Stimulated activated naive CD8-positive, alpha-beta T cell treated with anti-CD3 and anti-CD28 coated beads, Interleukin-15, Interleukin-2, amounts not matched to agents 100 ng/mL and 50 ng/mL, for 24 hours (primary cell): Measurements from ENCODE around the gene SEMA7A.

ENCODE experiments used
- H3K27ac Mint-ChIP-seq: one replicate; pipeline ENCODE4 v1.8.0; 2021; ENCODE audit warnings: mild to moderate bottlenecking, mixed read lengths
- H3K27me3 Mint-ChIP-seq: one replicate; pipeline ENCODE4 v1.8.0; 2021; ENCODE audit warnings: mixed read lengths
- H3K36me3 Mint-ChIP-seq: one replicate; pipeline ENCODE4 v1.8.0; 2021; ENCODE audit warnings: low read depth, mixed read lengths
- H3K4me1 Mint-ChIP-seq: one replicate; pipeline ENCODE4 v1.8.0; 2021; ENCODE audit warnings: low read depth, mixed read lengths
- H3K4me3 Mint-ChIP-seq: one replicate; pipeline ENCODE4 v1.8.0; 2021; ENCODE audit warnings: mild to moderate bottlenecking, mixed read lengths
- H3K9me3 Mint-ChIP-seq: one replicate; pipeline ENCODE4 v1.8.0; 2021; ENCODE audit warnings: mixed read lengths

Gene SEMA7A

DNA sequence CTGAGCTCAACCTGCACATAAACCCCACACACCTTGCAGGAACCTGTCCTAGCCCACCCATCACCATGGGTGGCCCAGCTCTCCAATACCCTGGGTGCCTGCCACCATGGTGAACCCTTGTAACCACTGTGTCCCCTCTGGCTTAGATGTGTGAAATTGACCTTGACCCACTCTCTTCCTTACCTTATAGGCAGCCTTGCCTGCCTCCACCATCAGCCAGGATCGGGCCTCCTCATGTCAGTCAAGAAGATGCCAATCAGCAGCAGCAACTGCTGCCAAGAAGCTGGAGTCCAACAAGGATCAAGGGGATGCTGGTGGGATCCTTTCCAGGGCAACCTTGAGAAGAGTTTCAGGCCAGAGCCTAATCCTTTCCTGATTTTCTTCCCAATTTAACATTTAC is 57.5 kb downstream of the SEMA7A start:
- Mint-ChIP-seq H3K27ac (peak overlapping the region; percentile 40), H3K9me3 (no peaks in the 10 kb centered on the region), H3K36me3 (no peaks in the 10 kb centered on the region), H3K4me1 (peaks cover 76% of the 10 kb centered on the region), H3K4me3 (no peak overlapping the region), H3K27me3 (peaks cover 6% of the 10 kb centered on the region)

- Mint-ChIP-seq H3K36me3 (no peaks in the 10 kb centered on the region), H3K4me3 (peak overlapping the region; percentile 81), H3K9me3 (no peaks in the 10 kb centered on the region), H3K4me1 (peaks cover 67% of the 10 kb centered on the region), H3K27ac (peak overlapping the region; percentile 36), H3K27me3 (peaks cover 14% of the 10 kb centered on the region)
Measured at GRCh38 chr15:74375303-74375693, 58.5 kb downstream of the SEMA7A start.

- Mint-ChIP-seq H3K4me1 (peaks cover 62% of the 10 kb centered on the region), H3K27ac (peak overlapping the region; percentile 36), H3K4me3 (peak overlapping the region; percentile 81)
Measured at GRCh38 chr15:74374648-74375302, 59.0 kb downstream of the SEMA7A start.

DNA sequence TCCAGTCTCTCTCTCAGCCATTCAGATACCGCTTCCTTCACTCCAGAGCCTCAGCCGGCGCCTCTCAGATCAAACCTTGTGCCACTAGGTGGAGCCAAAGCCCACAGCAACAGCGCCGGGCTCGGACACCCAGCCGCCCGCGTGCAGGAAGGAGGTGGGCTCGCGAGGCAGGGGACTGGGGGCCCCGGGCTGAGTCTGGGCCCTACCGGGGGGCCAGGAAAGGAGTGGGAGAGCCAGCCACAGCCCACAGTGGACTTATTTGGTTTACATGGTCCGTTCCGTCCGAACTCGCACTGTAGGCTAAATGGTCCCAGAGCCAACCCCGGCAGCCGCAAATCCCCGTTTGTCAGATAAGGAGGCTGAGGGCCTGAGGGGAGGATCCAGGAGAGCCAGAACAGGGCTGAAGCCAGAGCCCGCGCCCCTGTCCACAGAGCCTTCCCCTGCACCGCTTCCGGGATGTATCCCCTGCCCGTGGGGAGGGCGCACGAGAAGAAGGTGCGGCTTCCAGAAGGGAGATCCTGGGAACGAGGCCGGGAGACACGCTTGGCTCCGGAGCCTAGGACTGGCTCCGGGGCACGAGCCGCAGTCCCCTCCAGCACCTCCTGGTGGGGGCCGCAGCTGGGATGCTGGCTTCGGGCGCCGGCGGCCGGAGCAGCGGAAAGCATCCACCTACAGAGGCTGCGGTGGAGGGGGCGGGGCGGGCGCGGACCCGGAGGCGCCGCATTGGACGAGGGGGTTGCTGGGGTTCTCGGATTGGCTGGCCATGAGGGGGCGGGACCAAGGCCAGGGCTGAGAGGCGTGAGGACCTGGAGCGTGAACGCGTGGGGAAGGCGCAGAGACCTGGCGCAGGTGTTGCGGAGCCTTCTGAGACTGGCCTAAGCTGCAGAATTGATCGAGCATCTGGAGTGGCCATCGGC is 59.8 kb downstream of the SEMA7A start:
- Mint-ChIP-seq H3K27me3 (peaks cover 20% of the 10 kb centered on the region), H3K36me3 (no peaks in the 10 kb centered on the region), H3K4me1 (peaks cover 55% of the 10 kb centered on the region), H3K4me3 (peak overlapping the region; percentile 81), H3K9me3 (no peaks in the 10 kb centered on the region), H3K27ac (peak overlapping the region; percentile 79)

More at GRCh38 chr15:74374648-74375302, 59.0 kb downstream of the SEMA7A start:
- no peaks in the 10 kb centered on the region for H3K9me3 Mint-ChIP-seq
- H3K36me3 Mint-ChIP-seq: no peaks in the 10 kb centered on the region
- H3K27me3 Mint-ChIP-seq: peaks cover 17% of the 10 kb centered on the region

DNA sequence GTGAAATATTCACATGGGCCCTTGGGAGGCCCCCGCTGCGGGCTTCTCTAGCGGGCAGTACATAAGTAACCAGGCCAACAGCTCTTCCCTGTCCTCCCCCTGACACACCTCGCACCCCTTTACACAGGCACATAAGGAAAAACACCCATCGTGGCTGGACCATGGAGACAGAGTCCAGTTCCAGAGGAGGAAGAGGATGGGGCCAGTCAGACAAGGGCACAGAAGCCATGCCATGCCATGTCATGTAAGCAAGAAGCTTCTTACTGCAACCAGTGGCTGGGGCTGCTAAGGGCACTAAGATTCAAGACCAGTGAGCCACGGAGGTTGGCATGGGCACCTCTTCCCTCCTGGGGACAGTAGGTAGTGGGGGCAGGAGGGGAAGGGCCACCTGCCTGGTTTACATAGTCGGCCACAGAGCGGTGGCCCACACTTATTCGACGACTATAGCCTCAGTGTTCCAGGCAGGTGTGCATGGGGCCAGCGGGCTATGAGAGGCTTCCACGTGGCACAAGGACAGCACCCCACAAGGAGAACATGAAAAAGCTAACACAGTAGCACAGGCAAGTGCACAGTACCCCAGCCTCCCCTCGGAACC is 60.6 kb downstream of the SEMA7A start:
- Mint-ChIP-seq H3K4me3 (peak overlapping the region; percentile 81), H3K27ac (peak overlapping the region; percentile 79), H3K27me3 (peaks cover 26% of the 10 kb centered on the region), H3K4me1 (peaks cover 46% of the 10 kb centered on the region), H3K36me3 (no peaks in the 10 kb centered on the region), H3K9me3 (no peaks in the 10 kb centered on the region)

DNA sequence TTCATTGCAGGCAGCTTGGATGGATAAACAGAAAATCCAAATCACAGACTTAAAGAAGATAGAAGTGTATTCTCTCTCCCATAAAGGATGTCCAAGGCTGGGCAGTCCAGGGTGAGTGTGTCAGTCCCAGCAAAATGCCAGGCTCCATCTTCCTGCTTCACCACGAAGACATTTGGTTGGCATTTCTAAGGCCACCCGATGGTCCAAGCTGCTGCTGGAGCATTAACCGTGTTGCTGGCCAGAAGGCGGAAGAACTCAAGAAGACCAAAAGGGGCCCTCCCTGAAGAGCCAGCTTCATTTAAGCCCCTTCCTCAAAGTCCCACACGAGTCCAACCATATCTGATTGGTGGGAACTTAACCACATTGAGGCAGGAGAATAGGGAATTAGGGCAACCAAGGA is 63.3 kb downstream of the SEMA7A start:
- Mint-ChIP-seq H3K4me1 (peaks cover 24% of the 10 kb centered on the region), H3K4me3 (no peak overlapping the region), H3K27ac (no peak overlapping the region), H3K36me3 (no peaks in the 10 kb centered on the region), H3K9me3 (no peaks in the 10 kb centered on the region), H3K27me3 (peaks cover 39% of the 10 kb centered on the region)

DNA sequence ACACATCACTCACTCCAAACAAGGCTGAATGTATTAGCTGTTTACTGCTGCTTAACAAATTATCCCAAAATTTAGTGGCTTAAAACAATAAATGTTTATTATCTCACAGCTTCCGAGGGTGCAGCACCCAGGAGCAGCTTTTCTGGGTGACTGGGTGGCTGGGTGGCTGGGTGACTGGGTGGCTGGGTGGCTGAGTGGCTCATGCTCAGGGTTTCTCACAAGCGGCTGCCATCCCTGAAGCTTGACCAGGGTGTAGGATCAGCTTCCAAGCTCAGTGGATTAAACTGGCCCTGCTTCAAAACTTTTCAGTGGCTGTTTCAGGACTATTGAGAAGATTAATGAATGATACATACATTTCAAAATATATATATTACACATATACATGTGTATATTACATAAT is 64.0 kb downstream of the SEMA7A start:
- Mint-ChIP-seq H3K4me1 (peaks cover 20% of the 10 kb centered on the region), H3K27me3 (peaks cover 45% of the 10 kb centered on the region), H3K27ac (no peak overlapping the region), H3K36me3 (no peaks in the 10 kb centered on the region), H3K4me3 (no peak overlapping the region), H3K9me3 (no peaks in the 10 kb centered on the region)

GRCh38 chr15:74369084-74369745 is 64.5 kb downstream of the SEMA7A start:
- Mint-ChIP-seq H3K27me3 (peaks cover 50% of the 10 kb centered on the region), H3K4me1 (peaks cover 15% of the 10 kb centered on the region), H3K27ac (no peak overlapping the region), H3K4me3 (no peak overlapping the region), H3K36me3 (no peaks in the 10 kb centered on the region), H3K9me3 (no peaks in the 10 kb centered on the region)

DNA sequence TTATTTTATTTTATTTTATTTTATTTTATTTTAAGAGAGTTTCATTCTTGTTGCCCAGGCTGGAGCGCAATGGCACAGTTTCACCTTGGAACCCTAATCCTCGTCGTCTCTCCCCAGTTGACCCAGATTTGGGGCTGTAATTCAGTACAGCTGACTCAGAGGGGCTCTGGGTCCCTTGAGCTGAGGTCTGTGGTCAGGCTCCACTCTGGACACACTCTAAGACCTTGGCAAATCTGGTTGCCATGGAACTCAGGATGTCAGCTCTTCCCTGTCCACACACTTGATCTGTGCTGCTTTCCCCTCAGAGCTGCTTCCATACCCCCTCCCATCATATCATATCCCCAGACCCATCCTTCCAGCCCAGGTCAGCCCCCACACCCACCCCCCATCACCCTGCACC is 65.6 kb downstream of the SEMA7A start:
- Mint-ChIP-seq H3K4me3 (no peak overlapping the region), H3K9me3 (no peaks in the 10 kb centered on the region), H3K27ac (no peak overlapping the region), H3K27me3 (peaks cover 54% of the 10 kb centered on the region), H3K4me1 (peaks cover 6% of the 10 kb centered on the region), H3K36me3 (no peaks in the 10 kb centered on the region)

- H3K27me3 Mint-ChIP-seq: peaks cover 54% of the 10 kb centered on the region
- no peaks in the 10 kb centered on the region for H3K9me3 Mint-ChIP-seq
- H3K36me3 Mint-ChIP-seq: no peaks in the 10 kb centered on the region
- peaks cover 5% of the 10 kb centered on the region for H3K4me1 Mint-ChIP-seq
- peak within 1 kb of the TSS; percentile 23 for H3K4me3 Mint-ChIP-seq
- H3K27ac Mint-ChIP-seq: no peak within 1 kb of the TSS
Measured at GRCh38 chr15:74367296-74367854, 66.4 kb downstream of the SEMA7A start, which contains the start of gene CYP11A1. CYP11A1 (minus strand) TSS chr15:74367646; CDS start chr15:74367585, 61 bp downstream.

DNA sequence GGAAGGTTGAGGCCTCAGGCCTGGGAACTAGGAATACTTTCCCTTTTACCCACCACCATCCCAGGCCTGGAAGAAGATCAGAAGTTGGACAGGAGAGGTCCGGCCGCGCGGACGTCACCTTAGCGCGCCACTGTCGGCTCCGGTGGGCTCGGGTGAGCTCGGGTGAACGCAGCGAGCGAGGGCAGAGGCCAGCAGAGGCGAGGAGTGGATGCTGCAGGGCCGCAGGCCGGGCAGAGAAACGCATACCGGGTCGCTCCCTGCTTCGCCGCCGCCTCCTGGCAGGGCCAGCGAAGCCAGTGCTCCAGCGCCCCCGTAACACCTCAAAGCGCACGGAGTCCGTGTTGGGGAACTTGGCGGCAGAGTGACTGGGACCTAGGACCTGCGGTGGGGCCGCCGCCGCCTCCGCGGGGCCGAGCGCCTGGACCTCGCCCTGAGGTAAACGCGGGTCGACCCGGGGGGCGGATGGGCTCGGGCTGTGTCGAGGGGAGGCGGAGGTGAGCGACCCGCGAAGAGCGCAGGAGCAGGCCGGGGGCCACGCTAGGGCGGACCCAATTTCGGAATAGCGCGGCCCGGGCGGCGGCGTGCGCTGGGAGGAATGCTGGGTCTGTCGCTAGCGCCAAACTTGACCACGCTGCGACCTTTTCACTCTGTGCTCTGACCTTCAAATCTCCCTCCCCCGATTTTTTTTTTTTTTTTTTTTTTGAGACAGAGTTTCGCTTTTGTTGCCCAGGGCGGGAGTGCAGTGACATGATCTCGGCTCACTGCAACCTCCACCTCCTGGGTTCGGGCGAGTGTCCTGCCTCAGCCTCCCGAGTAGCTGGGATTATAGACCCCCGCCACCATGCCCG is 67.9 kb downstream of the SEMA7A start:
- no peaks in the 10 kb centered on the region for H3K9me3 Mint-ChIP-seq
- H3K4me3 Mint-ChIP-seq: peak overlapping the region; percentile 72
- H3K36me3 Mint-ChIP-seq: no peaks in the 10 kb centered on the region
- H3K27me3 Mint-ChIP-seq: peaks cover 49% of the 10 kb centered on the region
- peaks cover 5% of the 10 kb centered on the region for H3K4me1 Mint-ChIP-seq
- H3K27ac Mint-ChIP-seq: no peak overlapping the region

GRCh38 chr15:74364936-74365597 is 68.7 kb downstream of the SEMA7A start:
- Mint-ChIP-seq H3K9me3 (no peaks in the 10 kb centered on the region), H3K27me3 (peaks cover 43% of the 10 kb centered on the region), H3K36me3 (no peaks in the 10 kb centered on the region), H3K27ac (no peak overlapping the region), H3K4me3 (peak overlapping the region; percentile 72), H3K4me1 (peaks cover 5% of the 10 kb centered on the region)

DNA sequence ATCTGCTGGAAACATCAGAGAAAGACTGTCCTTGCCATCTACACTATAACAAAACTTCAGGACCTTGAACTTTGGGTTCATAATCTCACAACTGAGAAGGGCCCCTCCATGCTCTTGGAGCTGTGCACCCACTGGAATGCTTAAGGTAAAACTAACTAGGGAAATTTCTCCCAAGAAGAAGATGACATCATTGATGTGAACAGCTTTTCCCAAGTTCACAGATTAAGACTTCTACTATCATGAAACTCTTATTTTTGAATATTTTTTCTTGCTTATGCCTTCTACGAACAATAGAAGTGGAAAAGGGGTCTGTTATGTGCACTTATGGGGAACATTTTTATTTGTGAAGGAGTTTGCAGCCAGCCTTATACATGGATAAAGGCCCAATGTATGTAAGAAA is 71.3 kb downstream of the SEMA7A start:
- Mint-ChIP-seq H3K4me3 (no peak overlapping the region), H3K27me3 (peaks cover 32% of the 10 kb centered on the region), H3K36me3 (no peaks in the 10 kb centered on the region), H3K27ac (no peak overlapping the region), H3K9me3 (no peaks in the 10 kb centered on the region), H3K4me1 (peaks cover 5% of the 10 kb centered on the region)
